A549 (cell line): ENCODE measurements around the gene EIF4G1. TPM values are rescaled to one million over a fixed set of nuclear protein-coding genes. Genes with fewer than 3 reads are reported as not detected.
A peak's percentile ranks its signal among the peaks of the same experiment; 100 is the strongest.

Source experiments
- ATAC-seq, 2 experiments: fragments of 200-7000 bp in 1 of 2; fragments of >200 bp in 1 of 2; cut with Nextera tagmentation in 1 of 2; cut with Tn5 transposase in 1 of 2; 3 replicates each; pipeline versions ENCODE4 v1.8.0 to v1.9.1; 2018 to 2020; ENCODE audit warnings: mild to moderate bottlenecking in 1 of 2, moderate library complexity in 1 of 2
- CTCF ChIA-PET: fragments of 300-600 bp; sonication (Branson Sonifier 250); formaldehyde crosslinking; extraction: SDS; loops from one replicate; lab custom pipeline; 2021; ENCODE audit warnings: antibody characterized with exemption, inconsistent platforms; lab: Yijun Ruan, JAX
- POLR2A ChIA-PET: fragments of 350-600 bp; formaldehyde crosslinking; extraction: SDS; loops from one replicate; lab custom pipeline; 2021; ENCODE audit warnings: antibody characterized with exemption, inconsistent platforms; lab: Yijun Ruan, JAX
- DNase-seq, 2 experiments: peaks; one replicate each; pipeline versions ENCODE4 v3.0.0 to v3.0.0-alpha.2; 2011 to 2016; ENCODE audit warnings: low read depth in 1 of 2, low spot score in 1 of 2
- FAIRE-seq: peaks from 2 replicates; lab custom pipeline; 2011; peaks lifted over from hg19 to GRCh38; lab: Jason Lieb, UNC
- H3K27ac ChIP-seq, 2 experiments: fragments of >200 bp; sonication (Bioruptor Twin); formaldehyde crosslinking; 3 replicates each; pipeline ENCODE4 v1.5.1; 2016 to 2017
- H3K4me1 ChIP-seq: fragments of >200 bp; sonication (Bioruptor Twin); formaldehyde crosslinking; 3 replicates; pipeline ENCODE4 v1.6.1; 2016
- H3K4me2 ChIP-seq: fragments of >200 bp; sonication (Bioruptor Twin); formaldehyde crosslinking; 3 replicates; pipeline ENCODE4 v1.6.1; 2016
- H3K4me3 ChIP-seq: fragments of >200 bp; sonication (Bioruptor Twin); formaldehyde crosslinking; 3 replicates; pipeline ENCODE4 v1.5.1; 2016
- H3K9me3 ChIP-seq: fragments of >200 bp; sonication (Bioruptor Twin); formaldehyde crosslinking; 3 replicates; pipeline ENCODE4 v1.6.1; 2016
- ATOH8 ChIP-seq: fragments of 250-450 bp; sonication (Bioruptor Pico); IDR thresholded peaks from 2 replicates; pipeline ENCODE4 v1.5.0; 2020; ENCODE audit warnings: low read depth, mild to moderate bottlenecking, moderate library complexity
- BCL3 ChIP-seq: fragments of >200 bp; sonication (Bioruptor Twin); formaldehyde crosslinking; IDR thresholded peaks from 3 replicates; pipeline ENCODE4 v1.6.1; 2016
- BHLHE40 ChIP-seq: IDR thresholded peaks from 2 replicates; pipeline ENCODE4 v1.6.1; 2012; ENCODE audit warnings: low read depth, low read length, inconsistent platforms
- CBX2 ChIP-seq: fragments of 200-600 bp; sonication (generic); IDR thresholded peaks from 2 replicates; pipeline ENCODE4 v1.6.1; 2016; ENCODE audit warnings: low read depth, mild to moderate bottlenecking, borderline replicate concordance
- CBX8 ChIP-seq: fragments of 200-600 bp; sonication (generic); IDR thresholded peaks from 2 replicates; pipeline ENCODE4 v1.6.1; 2016
- CEBPB ChIP-seq, 2 experiments: fragments of >200 bp in 1 of 2; sonication (Bioruptor Twin) in 1 of 2; formaldehyde crosslinking in 1 of 2; IDR thresholded peaks; 2 replicates each; pipeline ENCODE4 v1.6.1; 2012 to 2016
- CHD2 ChIP-seq: fragments of 150-350 bp; IDR thresholded peaks from 2 replicates; pipeline ENCODE4 v1.6.1; 2014; ENCODE audit warnings: low read length; ENCODE audit not compliant: partially characterized antibody
- CHD4 ChIP-seq: fragments of 200-600 bp; sonication (generic); IDR thresholded peaks from 2 replicates; pipeline ENCODE4 v1.6.1; 2016; ENCODE audit warnings: antibody characterized with exemption, mild to moderate bottlenecking, borderline replicate concordance
- EHF ChIP-seq: fragments of 250-450 bp; sonication (Bioruptor Pico); IDR thresholded peaks from 2 replicates; pipeline ENCODE4 v1.5.0; 2020; ENCODE audit warnings: mild to moderate bottlenecking
- ELK1 ChIP-seq: fragments of 150-350 bp; IDR thresholded peaks from 2 replicates; pipeline ENCODE4 v1.6.1; 2014; ENCODE audit warnings: low read depth, mild to moderate bottlenecking, low read length
- FOSB ChIP-seq: fragments of 250-450 bp; sonication (Bioruptor Pico); IDR thresholded peaks from 2 replicates; pipeline ENCODE4 v1.5.0; 2020; ENCODE audit warnings: mild to moderate bottlenecking, moderate library complexity
- HES2 ChIP-seq: fragments of >200 bp; sonication (Bioruptor Twin); formaldehyde crosslinking; IDR thresholded peaks from 2 replicates; pipeline ENCODE4 v1.6.1; 2016
- HOXA7 ChIP-seq: fragments of 250-450 bp; sonication (Bioruptor Pico); IDR thresholded peaks from 2 replicates; pipeline ENCODE4 v1.5.0; 2020; ENCODE audit warnings: mild to moderate bottlenecking, moderate library complexity
- JUNB ChIP-seq: fragments of >200 bp; sonication (Bioruptor Twin); formaldehyde crosslinking; IDR thresholded peaks from 2 replicates; pipeline ENCODE4 v1.6.1; 2016
- KDM1A ChIP-seq: fragments of 200-600 bp; sonication (generic); IDR thresholded peaks from 2 replicates; pipeline ENCODE4 v1.6.1; 2016; ENCODE audit warnings: low read depth, mild to moderate bottlenecking
- KDM5A ChIP-seq: fragments of 200-600 bp; sonication (generic); IDR thresholded peaks from 2 replicates; pipeline ENCODE4 v1.6.1; 2016; ENCODE audit warnings: antibody characterized with exemption, mild to moderate bottlenecking
- MAX ChIP-seq: IDR thresholded peaks from 2 replicates; pipeline ENCODE4 v1.6.1; 2012
- MAZ ChIP-seq: fragments of 150-350 bp; IDR thresholded peaks from 2 replicates; pipeline ENCODE4 v1.6.1; 2014; ENCODE audit warnings: antibody characterized with exemption, low read depth, low read length, borderline replicate concordance
- MYC ChIP-seq: IDR thresholded peaks from 2 replicates; pipeline ENCODE4 v1.6.1; 2012; ENCODE audit warnings: mild to moderate bottlenecking, inconsistent platforms, low read length, improper control_type of control experiment, borderline replicate concordance
- PBX3 ChIP-seq: IDR thresholded peaks from 2 replicates; pipeline ENCODE4 v1.6.1; 2012
- PHF8 ChIP-seq: fragments of 200-600 bp; sonication (generic); IDR thresholded peaks from 2 replicates; pipeline ENCODE4 v1.6.1; 2016; ENCODE audit warnings: low read depth, mild to moderate bottlenecking, antibody characterized with exemption, moderate library complexity, borderline replicate concordance
- POLR2A ChIP-seq: IDR thresholded peaks from 2 replicates; pipeline ENCODE4 v1.6.1; 2012; ENCODE audit warnings: mild to moderate bottlenecking, low read length
- POLR2AphosphoS2 ChIP-seq: conservative IDR thresholded peaks from 2 replicates; pipeline ENCODE4 v1.6.1; 2012; ENCODE audit warnings: low read length, improper control_type of control experiment, inconsistent platforms
- RARB ChIP-seq: fragments of 250-450 bp; sonication (Bioruptor Pico); IDR thresholded peaks from 2 replicates; pipeline ENCODE4 v1.8.0; 2021; ENCODE audit warnings: mild to moderate bottlenecking, moderate library complexity
- REST ChIP-seq: fragments of 200-600 bp; sonication (generic); IDR thresholded peaks from 2 replicates; pipeline ENCODE4 v1.6.1; 2016; ENCODE audit warnings: antibody characterized with exemption, mild to moderate bottlenecking, moderate library complexity
- RNF2 ChIP-seq: fragments of 200-600 bp; sonication (generic); IDR thresholded peaks from 2 replicates; pipeline ENCODE4 v1.6.1; 2016; ENCODE audit warnings: low read depth, mild to moderate bottlenecking, antibody characterized with exemption, moderate library complexity, borderline replicate concordance
- TP53 ChIP-seq: fragments of 250-450 bp; sonication (Bioruptor Pico); IDR thresholded peaks from 2 replicates; pipeline ENCODE4 v1.5.0; 2021; ENCODE audit warnings: mild to moderate bottlenecking, moderate library complexity
- ZNF302 ChIP-seq: fragments of 250-450 bp; sonication (Bioruptor Pico); IDR thresholded peaks from 2 replicates; pipeline ENCODE4 v1.9.0; 2021; ENCODE audit warnings: inconsistent platforms, mild to moderate bottlenecking, moderate library complexity
- WGBS: methylation state at CpG from one replicate; pipeline ENCODE4 v1.1.6; 2017; ENCODE audit errors: missing lambda C conversion rate; 5-methylcytosine and 5-hydroxymethylcytosine counted together
- polyA plus RNA-seq, 4 experiments: library from polyadenylated mRNA; depleted of rRNA in 3 of 4; stranded (reverse); fragments of >200 nt; fragmentation: RNase III in 1 of 4; extraction: RNeasy Plus Mini Kit Qiagen cat#74134 plus additional on column Dnase treatment in 1 of 4; gene quantifications; 2 replicates in 3 of 4; 3 replicates in 1 of 4; pipeline ENCODE4 v1.2.3, GENCODE V29; 2011 to 2017

EIF4G1 gene
- polyA plus RNA-seq, 2 of the 4 experiments (the other 2 are of a cell fraction) = 152 to 248 TPM

GRCh38 chr3:184335291-184335660 is 20.9 kb downstream of the EIF4G1 start:
- TF ChIP-seq CBX8 = no peak
- no peak for TF ChIP-seq CHD4
- TF ChIP-seq CBX2 = no peak
- no peak for TF ChIP-seq CEBPB (IDR thresholded peaks at IDR 0.05)
- no peak for TF ChIP-seq RARB (CRISPR knock-in tag)
- no peak for TF ChIP-seq CHD2
- no peak for TF ChIP-seq TP53 (CRISPR knock-in tag)
- no peak for TF ChIP-seq ZNF302 (CRISPR knock-in tag)
- no peak for TF ChIP-seq KDM1A
- TF ChIP-seq RNF2 = no peak
- no peak for TF ChIP-seq ELK1
- TF ChIP-seq MAZ = no peak
- TF ChIP-seq, all 56 proteins: peak for 0
- Histone ChIP-seq H3K4me1 (peaks cover 54% of the 10 kb centered on the region; the same call in 2 of the 3 replicates), H3K4me3 (no peak overlapping the region), H3K9me3 (no peaks in the 10 kb centered on the region), H3K27ac (peak overlapping the region in 1 of 2 experiments; percentile 97; a peak in 3 of 6 replicates), H3K4me2 (peak overlapping the region; percentile 96)
- ChIA-PET CTCF (interaction anchor here (0.7 to 0.9 kb wide), 2 partner anchors 9 to 26 kb away, joined by 3 read pairs; partner anchors contain the start of genes CLCN2 and POLR2H), POLR2A (no interaction called here)
- WGBS = 70% methylated on average over 4 of the region's 4 CpGs
- peak; percentile 33 to 45 for ATAC-seq
- FAIRE-seq = no peak
- peak; percentile 15 to 38 for DNase-seq

- ATAC-seq (peak; percentile 58 to 73), DNase-seq (peak; percentile 50 to 82), FAIRE-seq (no peak)
- Histone ChIP-seq H3K27ac (peak overlapping the region; percentile 94 to 97), H3K9me3 (no peaks in the 10 kb centered on the region), H3K4me1 (peaks cover 52% of the 10 kb centered on the region; the same call in 2 of the 3 replicates), H3K4me2 (peak overlapping the region; percentile 96), H3K4me3 (peak overlapping the region; percentile 91)
- WGBS = 11% methylated on average over 17 of the region's 77 CpGs
- CTCF ChIA-PET = interaction anchor here (0.7 to 0.9 kb wide), 2 partner anchors 10 to 26 kb away, joined by 3 read pairs; partner anchors contain the start of genes CLCN2 and POLR2H
- POLR2A ChIA-PET = no interaction called here
- TF ChIP-seq MAX (peak; percentile 20), POLR2AphosphoS2 (peak; percentile 94), FOSB (CRISPR knock-in tag) (peak; percentile 78), KDM1A (no peak), EHF (CRISPR knock-in tag) (no peak), JUNB (no peak), ATOH8 (no peak), PHF8 (peak; percentile 40; the same call in 1 of the 2 replicates), HES2 (no peak), MYC (0 out of 2 replicates have a peak, but pooled peaks have one; percentile 20), REST (no peak), KDM5A (no peak), BHLHE40 (no peak), HOXA7 (CRISPR knock-in tag) (peak; percentile 60; the same call in 1 of the 2 replicates), POLR2A (peak; percentile 24; the same call in 1 of the 2 replicates), BCL3 (peak; percentile 24; the same call in 1 of the 3 replicates), PBX3 (peak; percentile 84)
Measured at GRCh38 chr3:184335661-184336546, 21.5 kb downstream of the EIF4G1 start.
